Upper lobe of left lung (tissue), 4 donors: ENCODE measurements around the gene POC1B.

Experiments used
- CTCF ChIP-seq, 6 experiments: fragments of 450-650 bp in 4 of 6; fragments of 200-600 bp in 2 of 6; sonication (generic) in 2 of 6; IDR thresholded peaks; one replicate each; pipeline ENCODE4 v1.5.1; 2016 to 2019; ENCODE audit warnings: antibody characterized with exemption in 6 of 6
- POLR2AphosphoS5 ChIP-seq, 2 donors: sonication (generic); formaldehyde crosslinking; IDR thresholded peaks; one replicate each; pipeline ENCODE4 v1.5.1; 2017; ENCODE audit warnings: antibody characterized with exemption in 2 of 2

GRCh38 chr12:89486264-89486663 is 39.6 kb downstream of the POC1B start:
- no peak for TF ChIP-seq CTCF (IDR thresholded peaks at IDR 0.05)
- no peak for TF ChIP-seq POLR2AphosphoS5 (IDR thresholded peaks at IDR 0.05)
